Stomach (tissue), 4 donors: ENCODE data around the gene ATG14.

ENCODE experiments used
- CTCF ChIP-seq, 7 experiments: fragments of 450-650 bp in 4 of 7; fragments of 200-600 bp in 3 of 7; sonication (generic) in 3 of 7; IDR thresholded peaks; one replicate each; pipeline ENCODE4 v1.5.1; 2016 to 2019; ENCODE audit warnings: antibody characterized with exemption in 7 of 7, control low read depth in 2 of 7, mild to moderate bottlenecking in 1 of 7
- POLR2A ChIP-seq, 4 donors: fragments of 450-650 bp; IDR thresholded peaks; one replicate each; pipeline ENCODE4 v1.6.1; 2016; ENCODE audit warnings: antibody characterized with exemption in 4 of 4, control low read depth in 2 of 4, mild to moderate bottlenecking in 1 of 4, moderate library complexity in 1 of 4
- POLR2AphosphoS5 ChIP-seq, 3 donors: sonication (generic); formaldehyde crosslinking; IDR thresholded peaks; one replicate each; pipeline ENCODE4 v1.6.1; 2016; ENCODE audit warnings: antibody characterized with exemption in 3 of 3

- TF ChIP-seq CTCF (IDR thresholded peaks at IDR 0.05): no peak
- TF ChIP-seq POLR2A (IDR thresholded peaks at IDR 0.05): no peak
- peak in 1 of 3 donors; percentile 33 for TF ChIP-seq POLR2AphosphoS5 (IDR thresholded peaks at IDR 0.05)
These were observed 75.5 kb downstream of the ATG14 start for GRCh38 chr14:55336162-55336561.
